Measurements from ENCODE around the gene STARD7.

DNA sequence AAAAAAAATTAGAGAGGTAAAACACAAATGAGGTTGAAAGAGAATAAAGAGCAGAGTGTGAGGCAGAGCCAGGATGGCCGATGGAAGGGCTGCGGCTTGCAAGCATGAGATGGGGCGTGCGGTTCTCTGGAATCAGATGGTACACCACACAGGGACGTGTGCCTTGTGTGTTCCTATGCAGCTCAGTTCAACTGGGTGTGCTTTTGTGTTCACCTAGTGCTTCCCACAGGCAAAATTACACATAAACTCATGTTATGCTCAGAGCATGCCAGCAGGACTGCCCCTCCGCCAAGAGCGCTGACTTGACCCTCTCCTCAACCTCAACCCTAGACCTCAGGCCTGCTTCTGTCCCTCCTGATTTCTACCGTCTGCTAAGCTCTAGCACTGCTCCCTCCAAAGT is 24.4 kb downstream of the STARD7 start:
- TF ChIP-seq U2AF2 (optimal IDR thresholded peaks at IDR 0.05; ENCODE audit: low read depth, low read length) (no peak), HDGF (IDR thresholded peaks at IDR 0.05) (no peak), SPI1 (IDR thresholded peaks at IDR 0.05; ENCODE audit: borderline replicate concordance, low read depth, low read length) (no peak), KLF10 (CRISPR knock-in tag; IDR thresholded peaks at IDR 0.05) (no peak), SREBF2 (CRISPR knock-in tag; IDR thresholded peaks at IDR 0.05) (no peak), DNMT1 (IDR thresholded peaks at IDR 0.05) (no peak), TEAD4 (IDR thresholded peaks at IDR 0.05; ENCODE audit: low read length) (no peak), TEAD4 (CRISPR knock-in tag; IDR thresholded peaks at IDR 0.05; ENCODE audit: borderline replicate concordance) (no peak)
- TF ChIP-seq, protein P1, sequence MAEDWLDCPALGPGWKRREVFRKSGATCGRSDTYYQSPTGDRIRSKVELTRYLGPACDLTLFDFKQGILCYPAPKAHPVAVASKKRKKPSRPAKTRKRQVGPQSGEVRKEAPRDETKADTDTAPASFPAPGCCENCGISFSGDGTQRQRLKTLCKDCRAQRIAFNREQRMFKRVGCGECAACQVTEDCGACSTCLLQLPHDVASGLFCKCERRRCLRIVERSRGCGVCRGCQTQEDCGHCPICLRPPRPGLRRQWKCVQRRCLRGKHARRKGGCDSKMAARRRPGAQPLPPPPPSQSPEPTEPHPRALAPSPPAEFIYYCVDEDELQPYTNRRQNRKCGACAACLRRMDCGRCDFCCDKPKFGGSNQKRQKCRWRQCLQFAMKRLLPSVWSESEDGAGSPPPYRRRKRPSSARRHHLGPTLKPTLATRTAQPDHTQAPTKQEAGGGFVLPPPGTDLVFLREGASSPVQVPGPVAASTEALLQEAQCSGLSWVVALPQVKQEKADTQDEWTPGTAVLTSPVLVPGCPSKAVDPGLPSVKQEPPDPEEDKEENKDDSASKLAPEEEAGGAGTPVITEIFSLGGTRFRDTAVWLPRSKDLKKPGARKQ (CRISPR knock-in tag; IDR thresholded peaks at IDR 0.05) = no peak
- TF ChIP-seq, protein P2, sequence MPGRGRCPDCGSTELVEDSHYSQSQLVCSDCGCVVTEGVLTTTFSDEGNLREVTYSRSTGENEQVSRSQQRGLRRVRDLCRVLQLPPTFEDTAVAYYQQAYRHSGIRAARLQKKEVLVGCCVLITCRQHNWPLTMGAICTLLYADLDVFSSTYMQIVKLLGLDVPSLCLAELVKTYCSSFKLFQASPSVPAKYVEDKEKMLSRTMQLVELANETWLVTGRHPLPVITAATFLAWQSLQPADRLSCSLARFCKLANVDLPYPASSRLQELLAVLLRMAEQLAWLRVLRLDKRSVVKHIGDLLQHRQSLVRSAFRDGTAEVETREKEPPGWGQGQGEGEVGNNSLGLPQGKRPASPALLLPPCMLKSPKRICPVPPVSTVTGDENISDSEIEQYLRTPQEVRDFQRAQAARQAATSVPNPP (IDR thresholded peaks at IDR 0.05; ENCODE audit: borderline replicate concordance, insufficient read depth, insufficient read length) = no peak
- TF ChIP-seq, protein P3, sequence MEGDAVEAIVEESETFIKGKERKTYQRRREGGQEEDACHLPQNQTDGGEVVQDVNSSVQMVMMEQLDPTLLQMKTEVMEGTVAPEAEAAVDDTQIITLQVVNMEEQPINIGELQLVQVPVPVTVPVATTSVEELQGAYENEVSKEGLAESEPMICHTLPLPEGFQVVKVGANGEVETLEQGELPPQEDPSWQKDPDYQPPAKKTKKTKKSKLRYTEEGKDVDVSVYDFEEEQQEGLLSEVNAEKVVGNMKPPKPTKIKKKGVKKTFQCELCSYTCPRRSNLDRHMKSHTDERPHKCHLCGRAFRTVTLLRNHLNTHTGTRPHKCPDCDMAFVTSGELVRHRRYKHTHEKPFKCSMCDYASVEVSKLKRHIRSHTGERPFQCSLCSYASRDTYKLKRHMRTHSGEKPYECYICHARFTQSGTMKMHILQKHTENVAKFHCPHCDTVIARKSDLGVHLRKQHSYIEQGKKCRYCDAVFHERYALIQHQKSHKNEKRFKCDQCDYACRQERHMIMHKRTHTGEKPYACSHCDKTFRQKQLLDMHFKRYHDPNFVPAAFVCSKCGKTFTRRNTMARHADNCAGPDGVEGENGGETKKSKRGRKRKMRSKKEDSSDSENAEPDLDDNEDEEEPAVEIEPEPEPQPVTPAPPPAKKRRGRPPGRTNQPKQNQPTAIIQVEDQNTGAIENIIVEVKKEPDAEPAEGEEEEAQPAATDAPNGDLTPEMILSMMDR (IDR thresholded peaks at IDR 0.05 in 2 of 3, conservative IDR thresholded peaks at IDR 0.05 in 1 of 3; ENCODE audit: insufficient read depth in 2 of 3, low read depth in 1 of 3, low read length in 3 of 3) = no peak

Measured in K562 (cell line).